Measurements from ENCODE around the gene PTPN1. TPM values are rescaled to one million over a fixed set of nuclear protein-coding genes. Genes with fewer than 3 reads are reported as not detected.
"Not testable (repeated sequence)": the region's sequence is repeated elsewhere in the genome, so short reads cannot be mapped to it uniquely, and the experiment has no call there.

Gene PTPN1
- total and polyA plus RNA-seq, 10 of the 15 experiments (the other 5 are each of a cell fraction or from before 2014, with no cell fraction given): 15.9 to 74.7 (median 43.9) TPM

DNA sequence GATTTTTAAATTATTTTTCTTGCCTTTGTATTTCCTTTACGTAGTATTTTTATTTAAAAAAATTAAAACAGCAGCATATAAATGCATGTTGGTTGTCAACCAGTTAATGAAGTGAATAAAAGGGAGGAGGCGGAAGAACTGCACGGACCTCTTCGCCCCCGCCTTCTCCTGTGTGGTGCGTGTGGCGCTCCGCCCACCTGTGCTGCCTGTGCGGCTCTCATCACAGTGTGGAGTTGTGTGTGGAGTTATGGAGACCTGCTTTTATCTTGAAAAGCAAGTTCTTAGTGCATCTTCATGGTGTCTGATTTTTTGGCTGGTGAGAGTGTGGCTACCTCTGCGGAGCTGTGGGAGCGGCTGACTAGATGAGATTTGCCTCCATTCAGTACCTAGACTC, 58.4 kb downstream of the PTPN1 start (continued):
- TF ChIP-seq, protein P1, sequence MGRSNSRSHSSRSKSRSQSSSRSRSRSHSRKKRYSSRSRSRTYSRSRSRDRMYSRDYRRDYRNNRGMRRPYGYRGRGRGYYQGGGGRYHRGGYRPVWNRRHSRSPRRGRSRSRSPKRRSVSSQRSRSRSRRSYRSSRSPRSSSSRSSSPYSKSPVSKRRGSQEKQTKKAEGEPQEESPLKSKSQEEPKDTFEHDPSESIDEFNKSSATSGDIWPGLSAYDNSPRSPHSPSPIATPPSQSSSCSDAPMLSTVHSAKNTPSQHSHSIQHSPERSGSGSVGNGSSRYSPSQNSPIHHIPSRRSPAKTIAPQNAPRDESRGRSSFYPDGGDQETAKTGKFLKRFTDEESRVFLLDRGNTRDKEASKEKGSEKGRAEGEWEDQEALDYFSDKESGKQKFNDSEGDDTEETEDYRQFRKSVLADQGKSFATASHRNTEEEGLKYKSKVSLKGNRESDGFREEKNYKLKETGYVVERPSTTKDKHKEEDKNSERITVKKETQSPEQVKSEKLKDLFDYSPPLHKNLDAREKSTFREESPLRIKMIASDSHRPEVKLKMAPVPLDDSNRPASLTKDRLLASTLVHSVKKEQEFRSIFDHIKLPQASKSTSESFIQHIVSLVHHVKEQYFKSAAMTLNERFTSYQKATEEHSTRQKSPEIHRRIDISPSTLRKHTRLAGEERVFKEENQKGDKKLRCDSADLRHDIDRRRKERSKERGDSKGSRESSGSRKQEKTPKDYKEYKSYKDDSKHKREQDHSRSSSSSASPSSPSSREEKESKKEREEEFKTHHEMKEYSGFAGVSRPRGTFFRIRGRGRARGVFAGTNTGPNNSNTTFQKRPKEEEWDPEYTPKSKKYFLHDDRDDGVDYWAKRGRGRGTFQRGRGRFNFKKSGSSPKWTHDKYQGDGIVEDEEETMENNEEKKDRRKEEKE (IDR thresholded peaks at IDR 0.05): no peak
- TF ChIP-seq JUND (IDR thresholded peaks at IDR 0.05; ENCODE audit: low read depth, low read length) (no peak), PAX8 (IDR thresholded peaks at IDR 0.05) (no peak), STAT3 (IDR thresholded peaks at IDR 0.05; ENCODE audit: low read depth, low read length) (no peak), NR2F1 (conservative IDR thresholded peaks at IDR 0.05) (no peak)

DNA sequence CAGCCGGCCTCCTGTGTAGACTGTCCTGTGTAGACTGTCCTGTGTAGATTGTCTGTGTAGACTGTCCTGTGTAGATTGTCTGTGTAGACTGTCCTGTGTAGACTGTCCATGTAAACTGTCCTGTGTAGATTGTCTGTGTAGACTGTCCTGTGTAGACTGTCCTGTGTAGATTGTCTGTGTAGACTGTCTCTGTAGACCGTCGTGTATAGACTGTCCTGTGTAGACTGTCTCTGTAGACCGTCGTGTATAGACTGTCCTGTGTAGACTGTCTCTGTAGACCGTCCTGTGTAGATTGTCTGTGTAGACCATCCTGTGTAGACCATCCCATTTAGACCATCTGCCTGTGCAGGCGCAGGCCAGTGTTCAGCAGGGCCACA, 59.3 kb downstream of the PTPN1 start:
- BruUV-seq (replicated peaks); DNase-seq (ENCODE audit: low read depth, low spot score); intact Hi-C loops (cut with micrococcal nuclease; ENCODE audit: unreplicated experiment); H3K27me3 ChIP-seq (replicated peaks in 1 of 2; ENCODE audit: control insufficient read depth in 2 of 2, insufficient read depth in 2 of 2, low read length in 1 of 2); H3K4me3 ChIP-seq; H4K20me1 ChIP-seq (ENCODE audit: control insufficient read depth, insufficient read depth); in situ Hi-C loops (cut with MboI); H2AFZ ChIP-seq (ENCODE audit: control insufficient read depth, low read depth, low read length); H3K9me3 ChIP-seq (replicated peaks; ENCODE audit: control insufficient read depth, insufficient read depth, low read length): not testable (repeated sequence)
- peaks cover 29% of the 10 kb centered on the region for H3K79me2 ChIP-seq (ENCODE audit: control insufficient read depth, insufficient read depth, low read length)
- ChIA-PET SMC1A (ENCODE audit: uncharacterized antibody, unreplicated experiment) (interaction anchor here (73.1 kb wide), 1 partner anchor 61 kb away, joined by 2799 read pairs; the partner anchor contains the start of gene PTPN1), POLR2A (interaction anchor here (1.2 to 2.6 kb wide), 3 partner anchors 51 to 65 kb away, joined by 3 to 25 read pairs (median 5); partner anchors contain the start of gene PTPN1), CTCF (interaction anchor here (0.6 to 11.4 kb wide), 5 partner anchors 21 to 498 kb away, joined by 4 to 240 read pairs (median 18); partner anchors contain the start of gene PTPN1), RAD21 (ENCODE audit: unreplicated experiment) (interaction anchor here (0.6 to 5.5 kb wide), 7 partner anchors 40 to 91 kb away, joined by 3 to 54 read pairs (median 9); partner anchors contain the start of gene PTPN1)
- 98% methylated on average over 7 of the region's 7 CpGs for WGBS (ENCODE audit: insufficient coverage, insufficient replicate concordance, low lambda C conversion rate, missing lambda C conversion rate)
- ATAC-seq (peak; percentile 18), FAIRE-seq (peak; percentile 83)
- 0 out of 2 replicates have a peak overlapping the region, but pooled peaks have one; percentile 24 for H3K9ac ChIP-seq (ENCODE audit: control insufficient read depth, insufficient read depth, low read length)
- peaks cover 25% of the 10 kb centered on the region for H3K4me1 ChIP-seq (ENCODE audit: control insufficient read depth, insufficient read depth, low read length)
- H3K36me3 ChIP-seq (ENCODE audit: control insufficient read depth in 2 of 2, insufficient read depth in 2 of 2, low read length in 1 of 2): peaks cover 24 to 53% of the 10 kb centered on the region in 2 experiments
- H3K4me2 ChIP-seq (ENCODE audit: control insufficient read depth, insufficient read depth): peak overlapping the region; percentile 69
- H3K27ac ChIP-seq (ENCODE audit: control insufficient read depth, insufficient read depth): peak overlapping the region; percentile 83
- TF ChIP-seq ZSCAN29 (IDR thresholded peaks at IDR 0.05): peak; percentile 83

All from GM12878 (cell line).